HepG2 (cell line): ENCODE results near the gene IL17RA.

ENCODE experiments used
- POLR2AphosphoS5 ChIP-seq: IDR thresholded peaks from 2 replicates; pipeline ENCODE4 v1.6.1; 2012; ENCODE audit warnings: low read depth, low read length
- YY1 ChIP-seq: IDR thresholded peaks from 2 replicates; pipeline ENCODE4 v1.6.1; 2011; ENCODE audit warnings: low read length, low read depth, moderate library complexity, mild to moderate bottlenecking; ENCODE audit not compliant: insufficient read depth, insufficient replicate concordance
- ZNF274 ChIP-seq: sonication (generic); formaldehyde crosslinking; IDR thresholded peaks from 2 replicates; pipeline ENCODE4 v1.5.1; 2020; ENCODE audit warnings: mild to moderate bottlenecking, missing genetic modification reagents
- ZNF282 ChIP-seq: fragments of 450-650 bp; IDR thresholded peaks from 2 replicates; pipeline ENCODE4 v1.6.1; 2018; ENCODE audit not compliant: partially characterized antibody
- ZNF570 ChIP-seq: sonication (generic); formaldehyde crosslinking; IDR thresholded peaks from 2 replicates; pipeline ENCODE4 v1.4.0; 2020; ENCODE audit warnings: mild to moderate bottlenecking, missing genetic modification reagents, borderline replicate concordance
- TF ChIP-seq, protein P1 (sequence below): sonication (generic); formaldehyde crosslinking; IDR thresholded peaks from 2 replicates; pipeline ENCODE4 v1.5.0; 2020; ENCODE audit warnings: mild to moderate bottlenecking, missing genetic modification reagents, moderate library complexity
- TF ChIP-seq, protein P2 (sequence below): IDR thresholded peaks from 2 replicates; pipeline ENCODE4 v1.6.1; 2012; ENCODE audit warnings: inconsistent platforms

DNA sequence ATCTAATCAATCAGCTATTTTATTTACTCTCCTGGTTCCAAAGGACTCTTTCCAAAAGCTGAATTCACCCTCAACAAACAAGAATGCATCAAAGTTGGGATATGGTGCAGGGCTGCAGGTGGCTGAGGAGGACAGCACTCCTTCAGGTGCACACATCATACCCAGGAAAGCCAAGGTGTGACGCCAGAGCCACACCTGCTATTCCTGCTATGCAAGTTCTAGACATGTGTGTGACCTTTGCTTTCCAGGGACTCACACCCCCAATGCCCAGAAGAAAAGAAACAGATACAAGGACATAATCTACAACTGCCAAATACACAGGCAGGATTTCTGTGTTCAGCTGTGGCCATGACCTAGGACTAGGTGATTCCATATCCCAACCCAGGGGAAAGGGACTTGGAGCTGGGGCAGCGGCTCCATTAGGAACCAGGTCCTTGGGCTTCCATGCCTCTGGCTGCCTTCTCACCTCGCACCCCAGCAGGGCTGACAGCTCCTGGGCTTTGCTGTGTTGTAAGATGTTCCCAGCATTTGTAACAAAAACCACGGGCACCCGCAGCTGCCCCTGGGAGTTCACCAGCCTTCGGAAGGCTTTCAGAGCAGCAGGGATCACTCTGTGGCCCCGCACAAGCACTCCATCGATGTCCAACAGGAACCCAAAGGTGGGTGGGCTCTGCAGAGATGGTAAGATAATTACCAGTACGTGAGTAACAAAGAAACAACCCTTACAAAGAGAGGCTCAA is 64.4 kb downstream of the IL17RA start:
- TF ChIP-seq ZNF274 (CRISPR knock-in tag): no peak
- TF ChIP-seq, protein P1, sequence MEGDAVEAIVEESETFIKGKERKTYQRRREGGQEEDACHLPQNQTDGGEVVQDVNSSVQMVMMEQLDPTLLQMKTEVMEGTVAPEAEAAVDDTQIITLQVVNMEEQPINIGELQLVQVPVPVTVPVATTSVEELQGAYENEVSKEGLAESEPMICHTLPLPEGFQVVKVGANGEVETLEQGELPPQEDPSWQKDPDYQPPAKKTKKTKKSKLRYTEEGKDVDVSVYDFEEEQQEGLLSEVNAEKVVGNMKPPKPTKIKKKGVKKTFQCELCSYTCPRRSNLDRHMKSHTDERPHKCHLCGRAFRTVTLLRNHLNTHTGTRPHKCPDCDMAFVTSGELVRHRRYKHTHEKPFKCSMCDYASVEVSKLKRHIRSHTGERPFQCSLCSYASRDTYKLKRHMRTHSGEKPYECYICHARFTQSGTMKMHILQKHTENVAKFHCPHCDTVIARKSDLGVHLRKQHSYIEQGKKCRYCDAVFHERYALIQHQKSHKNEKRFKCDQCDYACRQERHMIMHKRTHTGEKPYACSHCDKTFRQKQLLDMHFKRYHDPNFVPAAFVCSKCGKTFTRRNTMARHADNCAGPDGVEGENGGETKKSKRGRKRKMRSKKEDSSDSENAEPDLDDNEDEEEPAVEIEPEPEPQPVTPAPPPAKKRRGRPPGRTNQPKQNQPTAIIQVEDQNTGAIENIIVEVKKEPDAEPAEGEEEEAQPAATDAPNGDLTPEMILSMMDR: no peak
- no peak for TF ChIP-seq POLR2AphosphoS5
- no peak for TF ChIP-seq ZNF282
- TF ChIP-seq, protein P2, sequence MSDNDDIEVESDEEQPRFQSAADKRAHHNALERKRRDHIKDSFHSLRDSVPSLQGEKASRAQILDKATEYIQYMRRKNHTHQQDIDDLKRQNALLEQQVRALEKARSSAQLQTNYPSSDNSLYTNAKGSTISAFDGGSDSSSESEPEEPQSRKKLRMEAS: no peak
- no peak for TF ChIP-seq ZNF570 (CRISPR knock-in tag)
- TF ChIP-seq YY1: no peak
